ENCODE measurements around the gene REV3L.
"Not testable (repeated sequence)": the region's sequence is repeated elsewhere in the genome, so short reads cannot be mapped to it uniquely, and the experiment has no call there.

Gene REV3L

GRCh38 chr6:111517965-111518364 lies 34.9 kb upstream of the REV3L start:
- Histone ChIP-seq H3K36me3 (ENCODE audit: control insufficient read depth, low read depth, low read length) (no peaks in the 10 kb centered on the region), H3K27me3 (ENCODE audit: control insufficient read depth, insufficient read depth, low read length) (no peaks in the 10 kb centered on the region), H3K27ac (ENCODE audit: low read length) (no peak overlapping the region), H3K4me1 (ENCODE audit: control insufficient read depth, low read depth, low read length) (peaks cover 7% of the 10 kb centered on the region), H3K4me3 (ENCODE audit: low read length) (no peak overlapping the region), H3K9me3 (ENCODE audit: control insufficient read depth, low read depth, low read length) (no peaks in the 10 kb centered on the region), H3K9ac (ENCODE audit: low read length) (no peak overlapping the region)

- Histone ChIP-seq H3K27me3 (ENCODE audit: control insufficient read depth, insufficient read depth, low read length) (no peaks in the 10 kb centered on the region), H3K36me3 (ENCODE audit: control insufficient read depth, low read depth, low read length) (no peaks in the 10 kb centered on the region), H3K4me1 (ENCODE audit: control insufficient read depth, low read depth, low read length) (peaks cover 7% of the 10 kb centered on the region), H3K4me3 (ENCODE audit: low read length) (no peak overlapping the region), H3K9ac (ENCODE audit: low read length) (no peak overlapping the region), H3K27ac (ENCODE audit: low read length) (no peak overlapping the region), H3K9me3 (ENCODE audit: control insufficient read depth, low read depth, low read length) (no peaks in the 10 kb centered on the region)
Observed at GRCh38 chr6:111515259-111515658, 32.2 kb upstream of the REV3L start.

DNA sequence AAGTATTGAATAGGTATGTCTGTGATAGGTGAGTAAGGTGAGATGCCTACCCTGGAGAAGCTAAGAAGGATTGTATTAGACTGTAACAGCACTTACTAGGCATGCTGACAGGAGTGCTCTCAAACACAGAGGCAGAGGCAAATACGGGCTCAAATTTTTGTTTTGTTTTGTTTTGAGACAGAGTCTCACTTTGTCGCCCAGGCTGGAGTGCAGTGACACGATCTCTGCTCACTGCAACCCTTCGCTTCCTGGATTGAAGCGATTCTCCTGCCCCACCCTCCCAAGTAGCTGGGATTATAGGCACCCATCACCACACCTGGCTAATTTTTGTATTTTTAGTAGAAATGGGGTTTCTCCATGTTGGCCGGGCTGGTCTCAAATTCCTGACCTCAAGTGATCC lies 31.5 kb upstream of the REV3L start:
- not testable (repeated sequence) for H3K27me3 ChIP-seq (ENCODE audit: control insufficient read depth, insufficient read depth, low read length); H3K27ac ChIP-seq (ENCODE audit: low read length); H3K36me3 ChIP-seq (ENCODE audit: control insufficient read depth, low read depth, low read length); H3K9me3 ChIP-seq (ENCODE audit: control insufficient read depth, low read depth, low read length); H3K4me1 ChIP-seq (ENCODE audit: control insufficient read depth, low read depth, low read length); H3K9ac ChIP-seq (ENCODE audit: low read length); H3K4me3 ChIP-seq (ENCODE audit: low read length)

GRCh38 chr6:111507219-111507618 lies 24.2 kb upstream of the REV3L start:
- H3K9ac ChIP-seq (ENCODE audit: low read length); H3K4me3 ChIP-seq (ENCODE audit: low read length); H3K27me3 ChIP-seq (ENCODE audit: control insufficient read depth, insufficient read depth, low read length); H3K36me3 ChIP-seq (ENCODE audit: control insufficient read depth, low read depth, low read length); H3K27ac ChIP-seq (ENCODE audit: low read length); H3K9me3 ChIP-seq (ENCODE audit: control insufficient read depth, low read depth, low read length): not testable (repeated sequence)
- peaks cover 12% of the 10 kb centered on the region for H3K4me1 ChIP-seq (ENCODE audit: control insufficient read depth, low read depth, low read length)

DNA sequence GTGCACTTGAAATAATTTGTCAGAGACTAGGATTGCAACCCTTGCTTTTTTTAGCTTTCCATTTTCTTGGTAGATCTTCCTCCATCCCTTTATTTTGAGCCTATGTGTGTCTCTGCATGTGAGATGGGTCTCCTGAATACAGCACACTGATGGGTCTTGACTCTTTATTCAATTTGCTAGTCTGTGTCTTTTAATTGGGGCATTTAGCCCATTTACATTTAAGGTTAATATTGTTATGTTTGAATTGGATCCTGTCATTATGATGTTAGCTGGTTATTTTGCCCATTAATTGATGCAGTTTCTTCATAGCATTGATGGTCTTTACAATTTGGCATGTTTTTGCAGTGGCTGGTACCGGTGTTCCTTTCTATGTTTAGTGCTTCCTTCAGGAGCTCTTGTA lies 22.5 kb upstream of the REV3L start:
- not testable (repeated sequence) for H3K27ac ChIP-seq (ENCODE audit: low read length); H3K4me3 ChIP-seq (ENCODE audit: low read length); H3K27me3 ChIP-seq (ENCODE audit: control insufficient read depth, insufficient read depth, low read length); H3K9ac ChIP-seq (ENCODE audit: low read length); H3K36me3 ChIP-seq (ENCODE audit: control insufficient read depth, low read depth, low read length); H3K9me3 ChIP-seq (ENCODE audit: control insufficient read depth, low read depth, low read length)
- peaks cover 15% of the 10 kb centered on the region for H3K4me1 ChIP-seq (ENCODE audit: control insufficient read depth, low read depth, low read length)

DNA sequence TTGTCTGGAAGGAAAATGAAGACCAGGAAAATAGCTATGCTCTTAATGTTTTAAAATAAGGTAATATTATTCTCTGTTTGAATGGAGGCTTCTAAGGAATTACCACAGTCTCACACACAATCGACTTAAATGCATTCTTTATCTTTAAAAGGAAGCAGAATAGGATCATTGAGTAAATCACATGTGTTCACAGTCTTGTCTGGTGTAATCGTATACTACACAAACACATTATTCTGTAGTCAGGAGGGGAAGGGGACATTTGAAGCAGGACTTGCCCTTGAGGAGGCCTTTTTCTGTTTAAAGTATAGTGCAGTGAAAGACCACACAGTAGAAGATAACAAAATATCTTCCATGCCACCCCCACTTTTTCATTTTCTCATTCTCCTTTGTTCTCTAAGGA lies 20.6 kb upstream of the REV3L start:
- Histone ChIP-seq H3K27me3 (ENCODE audit: control insufficient read depth, insufficient read depth, low read length) (no peaks in the 10 kb centered on the region), H3K36me3 (ENCODE audit: control insufficient read depth, low read depth, low read length) (no peaks in the 10 kb centered on the region), H3K27ac (ENCODE audit: low read length) (no peak overlapping the region), H3K9ac (ENCODE audit: low read length) (no peak overlapping the region), H3K9me3 (ENCODE audit: control insufficient read depth, low read depth, low read length) (no peaks in the 10 kb centered on the region), H3K4me1 (ENCODE audit: control insufficient read depth, low read depth, low read length) (peaks cover 15% of the 10 kb centered on the region), H3K4me3 (ENCODE audit: low read length) (no peak overlapping the region)

DNA sequence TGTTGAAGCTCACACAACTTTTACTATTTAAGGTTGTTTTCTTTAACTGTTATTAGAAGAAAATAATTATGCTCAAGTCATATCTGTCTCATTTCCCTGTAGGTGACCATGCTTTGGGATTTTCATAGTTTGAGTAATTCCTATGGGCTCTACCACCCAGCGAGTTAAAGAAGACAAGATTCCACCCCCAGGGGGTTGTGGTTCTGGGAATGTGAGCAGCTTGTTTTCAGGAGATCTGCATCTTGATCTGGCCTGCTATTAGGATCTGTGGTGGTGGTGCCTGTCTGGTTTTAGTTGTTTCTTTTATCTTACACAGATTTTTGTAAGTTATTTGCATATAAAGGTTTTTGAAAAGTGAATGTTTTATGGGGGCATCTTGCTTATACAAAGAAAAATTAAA lies 20.2 kb upstream of the REV3L start:
- Histone ChIP-seq H3K27ac (ENCODE audit: low read length) (no peak overlapping the region), H3K4me3 (ENCODE audit: low read length) (no peak overlapping the region), H3K4me1 (ENCODE audit: control insufficient read depth, low read depth, low read length) (peaks cover 15% of the 10 kb centered on the region), H3K27me3 (ENCODE audit: control insufficient read depth, insufficient read depth, low read length) (no peaks in the 10 kb centered on the region), H3K36me3 (ENCODE audit: control insufficient read depth, low read depth, low read length) (no peaks in the 10 kb centered on the region), H3K9me3 (ENCODE audit: control insufficient read depth, low read depth, low read length) (no peaks in the 10 kb centered on the region), H3K9ac (ENCODE audit: low read length) (no peak overlapping the region)

DNA sequence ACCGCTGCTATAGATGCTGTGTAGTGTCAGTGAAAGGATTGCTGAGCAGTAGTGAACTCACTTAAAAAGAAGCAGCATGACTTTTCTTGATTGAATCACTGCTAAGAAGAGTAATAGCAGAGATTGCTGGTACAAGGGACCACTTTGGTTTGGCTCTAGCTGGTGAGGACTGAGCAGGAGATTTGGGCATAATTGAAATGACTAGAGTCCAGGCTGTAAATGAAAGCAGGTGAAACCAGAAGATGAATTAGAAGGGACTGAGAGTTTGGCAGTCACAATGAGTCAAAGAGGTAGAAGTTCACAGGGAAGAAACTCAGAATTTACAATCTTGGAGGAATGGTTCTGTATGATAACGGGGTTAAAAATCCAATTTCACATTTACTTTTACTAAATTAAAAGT lies 19.1 kb upstream of the REV3L start:
- Histone ChIP-seq H3K9ac (ENCODE audit: low read length) (no peak overlapping the region), H3K27me3 (ENCODE audit: control insufficient read depth, insufficient read depth, low read length) (no peaks in the 10 kb centered on the region), H3K27ac (ENCODE audit: low read length) (no peak overlapping the region)

DNA sequence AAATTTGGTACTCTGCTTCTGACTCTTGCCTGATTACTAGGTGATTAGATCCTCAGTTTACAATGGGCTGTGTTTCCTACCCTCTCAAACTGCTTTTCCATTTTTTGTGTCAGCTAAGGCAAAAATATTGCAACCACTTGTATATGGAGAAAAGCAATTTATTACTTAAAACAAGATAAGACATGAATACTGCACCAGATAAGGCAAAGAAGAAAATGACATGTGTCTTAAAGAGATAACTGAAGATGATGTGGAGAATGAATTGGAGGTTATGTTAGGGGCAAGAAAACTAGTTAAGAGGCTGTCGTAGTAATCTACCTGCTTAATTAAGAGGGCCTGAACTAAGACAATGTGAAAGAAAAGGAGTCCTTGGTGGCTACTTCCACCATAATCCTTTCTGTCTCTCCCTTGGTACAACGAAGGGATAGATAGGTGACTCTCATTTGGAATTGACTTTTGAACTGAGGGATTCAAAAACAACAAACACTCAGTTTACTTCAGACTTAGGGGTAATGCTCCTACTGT lies 16.3 kb upstream of the REV3L start:
- Histone ChIP-seq H3K36me3 (ENCODE audit: control insufficient read depth, low read depth, low read length) (no peaks in the 10 kb centered on the region), H3K4me1 (ENCODE audit: control insufficient read depth, low read depth, low read length) (peaks cover 15% of the 10 kb centered on the region), H3K27me3 (ENCODE audit: control insufficient read depth, insufficient read depth, low read length) (no peaks in the 10 kb centered on the region), H3K9me3 (ENCODE audit: control insufficient read depth, low read depth, low read length) (no peaks in the 10 kb centered on the region), H3K27ac (ENCODE audit: low read length) (no peak overlapping the region), H3K4me3 (ENCODE audit: low read length) (no peak overlapping the region), H3K9ac (ENCODE audit: low read length) (no peak overlapping the region)

More for the DNA sequence above, 19.1 kb upstream of the REV3L start:
- Histone ChIP-seq H3K4me3 (ENCODE audit: low read length) (no peak overlapping the region), H3K36me3 (ENCODE audit: control insufficient read depth, low read depth, low read length) (no peaks in the 10 kb centered on the region), H3K4me1 (ENCODE audit: control insufficient read depth, low read depth, low read length) (peaks cover 15% of the 10 kb centered on the region), H3K9me3 (ENCODE audit: control insufficient read depth, low read depth, low read length) (no peaks in the 10 kb centered on the region)

GRCh38 chr6:111494951-111495635 lies 12.1 kb upstream of the REV3L start:
- H3K9me3 ChIP-seq (ENCODE audit: control insufficient read depth, low read depth, low read length), result no peaks in the 10 kb centered on the region
- H3K36me3 ChIP-seq (ENCODE audit: control insufficient read depth, low read depth, low read length), result no peaks in the 10 kb centered on the region
- no peak overlapping the region for H3K4me3 ChIP-seq (ENCODE audit: low read length)
- H3K27me3 ChIP-seq (ENCODE audit: control insufficient read depth, insufficient read depth, low read length), result no peaks in the 10 kb centered on the region
- H3K4me1 ChIP-seq (ENCODE audit: control insufficient read depth, low read depth, low read length), result no peaks in the 10 kb centered on the region
- H3K9ac ChIP-seq (ENCODE audit: low read length), result no peak overlapping the region
- H3K27ac ChIP-seq (ENCODE audit: low read length), result no peak overlapping the region

- no peaks in the 10 kb centered on the region for H3K36me3 ChIP-seq (ENCODE audit: control insufficient read depth, low read depth, low read length)
- no peak overlapping the region for H3K9ac ChIP-seq (ENCODE audit: low read length)
- H3K4me1 ChIP-seq (ENCODE audit: control insufficient read depth, low read depth, low read length), result no peaks in the 10 kb centered on the region
- no peak overlapping the region for H3K27ac ChIP-seq (ENCODE audit: low read length)
- no peaks in the 10 kb centered on the region for H3K9me3 ChIP-seq (ENCODE audit: control insufficient read depth, low read depth, low read length)
- no peak overlapping the region for H3K4me3 ChIP-seq (ENCODE audit: low read length)
- H3K27me3 ChIP-seq (ENCODE audit: control insufficient read depth, insufficient read depth, low read length), result no peaks in the 10 kb centered on the region
Observed at GRCh38 chr6:111492499-111492898, 9.5 kb upstream of the REV3L start.

DNA sequence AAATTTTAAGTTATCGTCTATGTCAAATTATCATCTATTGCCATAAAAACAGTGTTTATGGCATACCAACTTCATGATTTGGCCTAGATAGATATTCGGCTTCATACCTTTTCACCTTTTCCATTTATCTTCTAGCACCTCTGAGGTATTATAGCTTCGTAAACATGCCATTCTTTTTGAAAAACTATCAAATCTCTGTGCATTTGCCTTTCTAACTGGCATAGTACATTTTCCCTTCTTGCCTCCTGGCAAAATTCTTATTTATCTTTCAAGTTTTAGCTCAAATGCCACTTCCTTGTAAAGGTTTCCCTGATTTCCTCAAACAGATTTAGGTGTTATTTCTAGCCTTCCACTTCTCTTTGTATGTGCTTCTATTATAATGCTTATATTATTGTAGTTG lies 7.0 kb upstream of the REV3L start:
- no peak overlapping the region for H3K9ac ChIP-seq (ENCODE audit: low read length)
- no peaks in the 10 kb centered on the region for H3K36me3 ChIP-seq (ENCODE audit: control insufficient read depth, low read depth, low read length)
- H3K27me3 ChIP-seq (ENCODE audit: control insufficient read depth, insufficient read depth, low read length), result no peaks in the 10 kb centered on the region
- H3K27ac ChIP-seq (ENCODE audit: low read length), result no peak overlapping the region
- H3K4me3 ChIP-seq (ENCODE audit: low read length), result no peak overlapping the region
- peaks cover 3% of the 10 kb centered on the region for H3K9me3 ChIP-seq (ENCODE audit: control insufficient read depth, low read depth, low read length)
- peaks cover 4% of the 10 kb centered on the region for H3K4me1 ChIP-seq (ENCODE audit: control insufficient read depth, low read depth, low read length)

Measured in iPS-18a (cell line).